Bone marrow (tissue), 2 donors: ENCODE results near the gene CBX5.
"Not testable (repeated sequence)": the region's sequence is repeated elsewhere in the genome, so short reads cannot be mapped to it uniquely, and the experiment has no call there.

Source experiments
- DNase-seq, 2 donors: peaks; one replicate each; lab custom pipeline; 2025; lab: John Stamatoyannopoulos, UW

Gene CBX5

DNA sequence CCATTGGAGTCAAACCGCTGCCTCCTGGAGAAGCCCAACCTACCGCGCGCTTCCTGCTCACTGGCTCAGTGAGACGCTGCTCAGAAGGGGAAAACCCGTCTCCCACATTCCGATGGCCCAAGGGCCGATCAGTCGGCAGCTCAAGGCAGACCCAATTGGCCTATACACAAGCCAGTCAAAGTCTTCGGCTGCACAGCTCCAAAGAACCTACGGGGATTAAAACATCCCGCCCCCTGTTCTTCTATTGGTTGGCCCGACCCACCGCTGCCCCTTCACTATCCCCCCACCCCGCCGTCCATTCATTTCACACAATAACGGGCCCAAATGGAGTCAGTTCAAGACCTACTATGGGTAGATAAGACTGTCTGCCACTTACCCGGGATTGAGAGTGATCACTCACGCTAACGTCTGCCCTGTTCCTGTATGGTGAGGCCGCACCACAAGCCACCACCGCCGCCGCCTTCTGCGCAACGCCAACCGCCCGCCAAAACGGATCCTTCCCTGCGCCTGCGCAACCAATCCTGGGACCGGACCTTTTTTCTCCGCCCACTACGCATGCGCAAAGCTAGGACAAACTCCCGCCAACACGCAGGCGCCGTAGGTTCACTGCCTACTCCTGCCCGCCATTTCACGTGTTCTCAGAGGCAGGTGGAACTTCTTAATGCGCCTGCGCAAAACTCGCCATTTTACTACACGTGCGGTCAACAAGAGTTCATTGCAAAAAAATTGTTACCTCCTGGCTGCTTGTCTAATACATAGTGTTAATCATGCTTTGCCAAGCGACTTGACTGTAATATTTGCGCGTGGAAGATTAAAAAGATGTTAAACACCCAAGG, at the start of gene CBX5:
TSS of gene CBX5 (minus strand) at position 491 of the 836 bp plus-strand sequence. CDS start 22,472 bp downstream, outside the sequence.
- peak; percentile 96 to 99 for DNase-seq

DNA sequence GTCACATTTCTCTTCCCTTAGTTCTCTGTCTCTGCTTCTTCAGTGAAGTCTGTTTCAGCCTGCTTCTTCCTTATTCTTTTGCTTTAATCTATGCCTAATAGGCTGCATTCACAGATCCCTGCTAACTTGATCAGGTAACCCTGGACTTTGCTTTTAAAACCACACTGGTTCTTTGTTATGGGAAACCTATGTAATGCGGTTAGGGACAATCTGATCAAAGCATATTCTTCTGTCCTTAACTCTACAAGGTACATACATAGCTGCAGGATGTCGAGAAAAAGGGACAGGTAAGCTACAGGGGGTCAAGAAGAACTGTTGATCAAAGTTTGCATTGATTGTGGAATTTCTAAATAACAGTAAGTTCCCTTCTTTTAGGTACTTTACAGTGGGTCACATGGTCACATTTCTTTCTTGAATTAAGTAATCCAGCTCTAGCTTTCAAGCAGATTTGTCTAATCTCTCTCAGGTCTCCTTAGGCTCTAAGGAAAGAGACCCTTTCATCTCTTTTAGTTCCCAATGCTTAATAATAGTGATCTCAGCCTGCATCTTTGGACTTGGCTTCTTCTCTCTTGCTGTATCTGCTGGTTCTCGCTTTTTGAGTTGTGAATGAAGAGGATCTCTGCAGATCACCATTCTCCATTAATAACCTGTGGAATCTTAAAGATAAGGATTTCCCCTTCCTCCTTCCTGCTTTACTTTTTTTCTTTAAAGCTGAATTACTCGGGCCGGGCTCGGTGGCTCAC, 48.8 kb upstream of the CBX5 start:
- no peak for DNase-seq

DNA sequence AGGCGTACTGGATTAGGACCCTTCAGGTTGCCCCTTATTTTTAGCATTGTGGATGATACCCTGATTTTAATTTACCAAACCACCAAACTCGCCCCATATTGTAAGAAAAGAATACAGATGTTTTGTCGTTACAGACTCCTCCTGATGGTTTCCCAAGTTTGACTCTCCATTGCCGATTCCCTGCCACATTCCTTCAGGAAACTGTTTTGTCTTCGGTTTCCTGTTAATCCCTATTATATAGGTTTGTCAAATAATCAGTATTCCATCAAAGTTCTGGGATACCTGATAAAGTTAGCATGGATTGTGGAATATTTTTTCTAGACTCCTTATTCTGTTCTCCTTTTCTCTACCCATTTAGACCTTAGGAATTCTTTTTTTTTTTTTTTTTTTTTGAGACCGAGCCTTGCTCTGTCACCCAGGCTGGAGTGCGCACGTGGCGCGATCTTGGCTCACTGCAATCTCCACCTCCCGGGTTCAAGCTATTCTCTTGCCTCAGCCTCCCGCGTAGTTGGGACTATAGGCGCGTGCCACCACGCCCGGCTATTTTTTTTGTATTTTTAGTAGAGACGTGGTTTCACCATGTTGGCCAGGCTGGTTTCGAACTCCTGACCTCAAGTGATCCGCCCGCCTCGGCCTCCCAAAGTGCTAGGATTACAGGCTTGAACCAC, 45.7 kb upstream of the CBX5 start:
- DNase-seq, result not testable (repeated sequence)

DNA sequence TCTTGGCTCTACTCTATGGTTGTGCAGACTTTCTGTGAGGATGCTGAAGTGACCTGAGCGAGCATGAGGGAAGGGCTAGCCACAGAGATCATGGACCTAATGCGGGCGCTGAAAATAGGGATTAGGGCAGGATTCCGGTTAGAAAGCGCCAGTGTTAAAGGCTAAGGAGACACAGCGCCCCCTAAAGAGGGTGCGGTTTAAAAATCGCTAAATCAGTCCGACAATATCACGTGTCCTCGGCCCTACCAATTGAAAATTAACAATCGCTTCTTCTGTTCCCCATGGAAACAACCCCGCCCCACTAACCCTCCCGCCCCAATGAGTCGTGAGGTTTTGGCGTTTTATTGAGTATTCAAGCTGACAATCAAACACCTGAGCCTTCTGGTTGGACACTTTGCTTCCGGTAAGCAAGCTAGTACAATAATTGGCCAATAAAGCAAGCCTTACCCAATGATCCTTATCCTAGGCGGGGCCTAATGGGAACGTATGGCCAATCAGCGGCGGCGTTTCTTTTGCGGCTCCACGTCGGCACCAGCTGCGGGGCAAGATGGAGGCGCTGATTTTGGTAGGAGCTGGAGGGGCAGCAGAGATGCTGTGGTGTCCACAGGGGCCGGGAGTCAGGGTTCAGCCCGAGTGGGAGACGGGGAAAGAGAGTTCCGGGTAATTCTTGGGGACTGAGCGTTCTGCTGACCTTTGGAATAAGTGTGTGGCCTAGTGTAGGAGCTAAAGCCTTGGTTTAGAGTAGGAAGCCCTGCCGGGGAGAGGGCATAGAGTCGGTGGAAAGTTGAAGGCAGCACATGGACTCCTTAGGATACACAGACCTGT, 44.9 kb upstream of the CBX5 start, which contains the start of gene COPZ1:
TSS of gene COPZ1 (plus strand) at position 515 of the 825 bp plus-strand sequence. CDS start at position 548, 33 bp downstream.
- DNase-seq, result peak; percentile 87 to 99

DNA sequence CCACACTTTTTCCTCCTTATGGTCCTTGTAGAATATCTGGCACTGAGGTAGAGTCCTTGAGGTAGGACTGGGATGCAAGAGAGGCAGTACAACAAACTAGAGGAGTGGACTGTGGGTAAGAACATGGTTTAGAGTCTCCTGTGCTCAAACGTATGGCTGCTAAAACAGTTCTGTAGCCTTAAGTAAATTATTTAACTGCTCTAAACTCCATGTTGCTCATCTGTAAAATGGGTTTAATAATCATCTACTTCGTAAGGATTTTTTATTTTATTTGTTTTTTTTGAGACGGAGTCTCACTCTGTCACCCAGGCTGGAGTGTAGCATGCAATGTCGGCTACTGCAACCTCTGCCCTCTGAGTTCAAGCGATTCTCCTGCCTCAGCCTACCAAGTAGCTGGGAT, 41.4 kb upstream of the CBX5 start:
- DNase-seq, result no peak

DNA sequence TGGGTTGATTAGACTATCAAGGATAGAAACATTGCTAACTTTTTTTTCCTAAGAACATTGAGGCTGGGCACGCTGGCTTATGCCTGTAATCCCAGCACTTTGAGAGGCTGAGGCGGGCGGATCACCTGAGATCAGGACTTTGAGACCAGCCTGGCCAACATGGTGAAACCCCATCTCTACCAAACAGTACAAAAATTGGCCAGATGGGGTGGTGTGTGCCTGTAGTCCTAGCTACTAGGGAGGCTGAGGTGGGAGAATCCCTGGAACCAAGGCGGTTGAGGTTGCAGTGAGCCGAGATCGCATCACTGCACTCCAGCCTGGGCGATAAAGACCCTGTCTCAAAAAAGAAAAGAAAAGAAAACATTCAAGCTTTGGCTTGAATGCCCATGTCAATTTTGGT, 32.4 kb upstream of the CBX5 start:
- DNase-seq, result not testable (repeated sequence)

DNA sequence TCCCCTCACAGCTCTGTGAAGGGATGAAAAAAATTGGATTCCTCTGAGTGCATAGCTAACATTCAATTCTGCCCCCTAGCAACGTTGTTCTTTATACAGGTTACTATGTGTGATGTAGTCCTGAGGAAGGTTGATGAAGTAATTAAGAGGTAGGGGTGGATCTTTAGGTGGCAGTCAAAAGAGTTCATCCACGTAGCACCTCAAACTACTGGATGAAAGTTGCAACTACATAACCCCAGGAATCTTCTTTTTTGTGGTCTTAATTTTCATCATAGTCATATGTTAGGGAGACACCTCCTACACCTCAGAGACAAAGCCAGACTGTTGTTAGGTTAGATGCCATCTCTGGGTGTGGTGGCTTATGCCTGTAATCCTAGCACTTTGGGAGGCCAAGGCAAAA, 31.1 kb upstream of the CBX5 start:
- no peak for DNase-seq

DNA sequence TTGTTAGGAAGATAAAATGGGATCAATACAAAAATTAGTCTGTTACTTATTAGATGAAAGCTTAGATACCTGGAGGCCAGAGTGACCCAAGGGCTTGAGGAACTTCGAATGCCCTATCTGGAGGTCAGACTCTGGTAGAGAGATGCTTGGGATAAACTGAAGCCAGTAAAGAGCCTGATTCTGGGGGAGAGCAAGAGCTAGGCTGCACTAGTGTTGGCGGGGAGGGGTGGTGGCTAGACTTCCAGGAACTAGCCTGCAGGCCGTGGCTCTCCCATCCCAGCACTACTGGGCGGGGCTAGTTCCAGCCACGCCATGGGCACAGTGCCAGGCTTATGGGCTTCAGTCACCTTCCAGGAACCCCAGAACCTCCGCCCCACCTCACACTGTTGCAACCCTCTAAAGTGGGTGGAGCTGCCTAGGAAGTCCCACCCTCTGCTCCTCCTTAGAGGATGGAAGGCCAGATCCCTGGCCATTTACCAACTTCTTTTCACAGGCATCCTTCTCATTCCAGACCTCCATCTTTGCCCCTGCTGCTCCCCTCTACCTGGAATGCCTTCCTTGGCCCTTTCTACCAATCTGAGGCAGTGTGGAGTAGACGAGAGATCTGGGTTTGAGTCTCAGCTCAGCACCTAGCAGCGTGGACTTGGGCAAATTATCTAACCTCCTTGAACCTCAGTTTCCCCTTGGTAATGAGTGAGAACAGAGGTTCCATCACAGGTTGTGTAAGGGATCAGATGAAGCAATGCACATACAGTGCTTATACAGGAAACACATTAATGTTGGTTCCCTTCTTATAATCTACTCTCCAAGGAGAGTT, 27.2 kb upstream of the CBX5 start:
- peak; percentile 50 to 88 for DNase-seq

DNA sequence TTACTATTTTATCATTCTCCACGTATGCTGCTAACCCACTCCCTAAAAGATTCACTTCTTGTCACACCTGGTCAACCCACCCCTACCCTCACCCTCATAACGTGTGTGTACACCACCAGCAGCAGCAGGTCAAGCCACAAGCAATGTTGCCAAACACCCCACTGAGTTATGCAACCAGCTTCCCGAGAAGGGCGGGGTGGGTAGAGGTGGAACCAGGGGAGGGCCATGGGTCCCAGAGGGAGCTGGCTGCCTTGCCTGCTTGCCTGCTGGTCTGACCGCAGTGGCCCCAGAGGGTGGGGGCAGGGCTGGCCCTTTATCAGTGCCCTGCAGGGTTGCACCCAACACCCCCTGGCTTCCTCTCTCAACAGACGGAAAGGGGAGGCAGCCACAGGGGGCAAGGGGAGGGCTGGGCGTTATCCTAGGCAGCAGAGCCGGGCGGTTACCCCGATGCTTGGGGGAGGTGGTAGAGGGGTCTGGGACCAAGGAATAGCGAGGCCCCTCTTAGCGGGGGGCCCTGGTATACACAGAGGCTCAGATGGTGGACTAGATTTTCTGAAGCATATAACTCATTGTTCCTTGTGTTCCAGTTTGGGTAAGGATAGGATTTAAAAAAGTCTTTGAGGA, 24.4 kb upstream of the CBX5 start:
- peak; percentile 39 to 88 for DNase-seq

DNA sequence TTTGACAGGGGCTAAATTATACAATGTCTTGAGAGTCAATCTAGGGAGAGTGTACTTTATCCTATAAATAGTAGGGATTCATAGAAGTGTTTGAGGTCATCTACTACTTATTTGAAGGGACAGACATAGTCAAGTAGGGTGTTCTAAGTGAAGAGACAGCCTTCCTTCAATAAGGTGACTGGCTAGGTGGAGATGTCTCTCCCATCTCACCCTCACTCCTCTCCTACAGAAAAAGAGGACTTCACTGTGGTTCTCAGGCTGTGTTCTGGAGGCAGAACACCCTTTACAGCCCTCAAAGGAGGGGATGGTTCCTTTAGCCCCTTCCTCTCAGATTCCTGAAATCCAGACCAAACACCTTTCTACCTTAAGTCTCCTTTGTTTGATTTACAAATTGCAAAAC, 23.7 kb upstream of the CBX5 start:
- no peak for DNase-seq

DNA sequence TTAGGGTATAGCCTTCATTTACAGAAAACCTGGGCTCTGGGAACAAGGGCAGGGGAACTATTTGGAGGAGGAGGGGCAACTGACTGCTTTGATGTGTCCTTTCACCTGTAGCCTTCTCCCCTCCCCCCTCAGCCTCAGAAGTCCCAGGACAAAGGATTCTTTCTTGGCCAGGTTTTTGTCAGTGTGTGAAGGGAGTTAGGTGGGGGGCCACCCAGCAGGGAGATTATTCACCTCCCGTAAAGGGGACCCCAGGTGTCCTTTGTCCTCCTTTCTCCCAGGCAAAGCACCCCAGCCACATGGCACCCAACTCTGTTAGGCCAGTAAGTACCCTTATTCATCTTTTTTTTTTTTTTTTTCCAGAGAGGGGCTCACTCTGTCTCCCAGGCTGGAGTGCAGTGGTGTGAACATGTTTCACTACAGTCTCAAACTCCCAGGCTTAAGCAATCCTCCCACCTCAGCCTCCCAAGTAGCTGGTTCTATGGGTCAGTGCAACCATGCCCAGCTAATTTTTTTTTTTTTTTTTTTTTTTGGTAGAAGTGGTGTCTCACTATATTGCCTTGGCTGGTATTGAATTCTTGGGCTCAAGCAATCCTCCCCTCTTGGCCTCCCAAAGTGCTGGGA, 21.6 kb upstream of the CBX5 start:
- DNase-seq, result no peak

DNA sequence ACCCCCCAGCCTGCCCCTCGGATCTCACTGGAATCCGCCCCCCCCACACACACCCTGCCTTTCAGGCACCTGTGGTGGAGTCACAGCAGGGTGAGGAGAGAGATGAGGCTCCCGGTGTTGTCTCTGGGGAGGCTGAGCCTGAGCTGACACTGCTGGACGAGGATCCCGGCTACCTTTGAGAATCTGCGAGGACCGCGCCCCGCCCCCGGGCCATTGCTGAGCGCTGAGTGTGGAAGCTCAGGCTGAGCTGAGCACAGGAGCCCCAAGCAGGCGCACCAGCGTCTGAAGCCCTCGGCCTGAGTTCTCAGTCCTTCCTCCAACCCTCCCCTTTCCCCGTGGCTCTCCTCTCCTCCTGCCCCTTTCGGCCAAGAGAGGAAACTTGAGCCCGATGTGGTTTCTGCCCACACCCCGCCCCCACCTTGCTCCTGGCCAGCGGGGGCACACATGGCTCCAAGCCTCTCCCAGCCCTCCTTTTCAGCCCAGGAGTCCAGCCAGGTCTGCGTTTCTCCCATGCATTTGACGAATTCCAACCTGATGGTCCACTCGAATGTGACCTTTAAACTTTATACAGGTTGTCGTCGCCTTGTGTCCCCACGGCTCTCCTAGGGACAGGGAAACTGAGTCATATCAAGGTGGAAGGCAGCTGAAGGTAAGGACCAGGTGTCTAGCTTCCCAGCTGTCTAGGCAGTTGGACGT, 21.0 kb upstream of the CBX5 start, which contains the start of gene NFE2:
TSS of gene NFE2 (minus strand) at position 284 of the 696 bp plus-strand sequence. CDS start 5,767 bp downstream, outside the sequence.
- peak in 1 of 2 donors; percentile 29 for DNase-seq

DNA sequence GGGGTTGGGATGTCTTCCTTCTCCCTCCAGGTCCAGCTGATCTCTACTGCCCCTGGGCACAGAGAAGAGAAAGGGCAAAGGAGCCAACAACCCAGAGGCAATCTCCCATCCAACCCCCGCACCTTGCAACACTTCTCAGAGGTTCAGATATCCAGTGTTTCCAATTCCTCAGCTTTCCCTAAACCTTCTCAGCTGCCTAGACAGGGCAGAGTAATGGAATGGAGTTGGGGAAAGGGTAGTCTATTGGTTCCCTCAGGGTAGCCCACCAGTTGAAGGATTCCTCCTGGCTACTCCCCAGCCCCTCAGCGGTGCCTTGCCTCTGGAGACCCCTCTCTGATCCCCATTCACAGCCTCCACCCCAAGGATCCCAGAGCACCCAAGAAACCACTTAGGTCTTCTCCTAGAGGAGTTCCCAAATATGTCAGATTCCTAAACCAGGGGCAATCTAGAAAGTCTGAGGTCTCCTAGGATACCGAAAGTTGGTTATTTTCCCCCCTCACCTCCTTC, 20.4 kb upstream of the CBX5 start:
- no peak for DNase-seq

DNA sequence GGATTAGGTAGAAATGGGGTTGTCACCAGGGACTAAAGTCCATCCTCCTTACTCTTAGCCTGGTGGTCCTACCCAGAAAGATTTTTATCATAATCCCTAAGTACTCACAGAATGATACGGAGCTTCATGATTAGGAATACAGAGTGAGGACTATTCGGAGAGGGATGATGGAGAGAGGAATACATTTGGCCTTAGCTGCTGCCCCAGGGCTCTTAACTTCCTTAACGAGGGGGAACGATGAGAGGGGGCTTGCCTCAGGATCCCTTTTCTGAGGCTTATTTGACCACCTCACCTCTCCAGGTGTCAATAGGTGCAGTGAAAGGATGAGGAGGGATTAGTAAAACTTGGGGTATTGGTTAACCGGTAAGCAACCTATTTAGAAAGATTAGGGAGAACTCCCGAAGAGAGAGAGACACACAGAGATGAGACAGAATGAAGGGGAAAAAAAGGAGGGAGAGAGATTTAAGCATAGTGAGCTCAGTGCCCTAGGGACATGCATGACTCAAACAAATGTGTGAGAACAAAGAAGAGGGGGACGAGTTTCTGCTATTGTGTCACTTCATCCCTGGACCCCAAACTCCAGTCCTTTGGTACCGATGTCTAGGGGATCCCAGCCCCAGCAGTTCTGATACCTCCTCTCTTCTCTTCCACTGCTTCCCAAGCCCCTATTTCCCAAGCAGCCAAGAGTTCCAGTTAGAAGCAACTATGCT, 19.7 kb upstream of the CBX5 start:
- DNase-seq, result peak in 1 of 2 donors; percentile 27

DNA sequence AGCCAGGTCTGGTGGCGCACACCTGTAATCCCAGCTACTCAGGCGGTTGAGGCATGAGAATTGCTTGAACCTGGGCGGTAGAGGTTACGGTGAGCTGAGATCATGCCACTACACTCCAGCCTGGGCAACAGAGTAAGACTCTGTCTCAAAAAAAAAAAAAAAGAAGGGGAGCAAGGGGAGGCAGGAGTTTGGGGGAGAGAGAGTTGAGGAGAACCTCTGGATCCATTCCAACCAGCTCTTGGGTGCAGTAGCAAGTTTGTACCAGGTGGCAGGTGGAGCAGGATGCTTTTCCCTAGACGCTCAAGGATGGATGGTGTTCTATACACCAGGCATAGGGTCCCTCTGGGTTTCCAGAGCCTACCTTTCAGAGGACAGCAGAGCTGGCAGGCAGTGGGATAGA, 19.0 kb upstream of the CBX5 start:
- DNase-seq, result no peak

DNA sequence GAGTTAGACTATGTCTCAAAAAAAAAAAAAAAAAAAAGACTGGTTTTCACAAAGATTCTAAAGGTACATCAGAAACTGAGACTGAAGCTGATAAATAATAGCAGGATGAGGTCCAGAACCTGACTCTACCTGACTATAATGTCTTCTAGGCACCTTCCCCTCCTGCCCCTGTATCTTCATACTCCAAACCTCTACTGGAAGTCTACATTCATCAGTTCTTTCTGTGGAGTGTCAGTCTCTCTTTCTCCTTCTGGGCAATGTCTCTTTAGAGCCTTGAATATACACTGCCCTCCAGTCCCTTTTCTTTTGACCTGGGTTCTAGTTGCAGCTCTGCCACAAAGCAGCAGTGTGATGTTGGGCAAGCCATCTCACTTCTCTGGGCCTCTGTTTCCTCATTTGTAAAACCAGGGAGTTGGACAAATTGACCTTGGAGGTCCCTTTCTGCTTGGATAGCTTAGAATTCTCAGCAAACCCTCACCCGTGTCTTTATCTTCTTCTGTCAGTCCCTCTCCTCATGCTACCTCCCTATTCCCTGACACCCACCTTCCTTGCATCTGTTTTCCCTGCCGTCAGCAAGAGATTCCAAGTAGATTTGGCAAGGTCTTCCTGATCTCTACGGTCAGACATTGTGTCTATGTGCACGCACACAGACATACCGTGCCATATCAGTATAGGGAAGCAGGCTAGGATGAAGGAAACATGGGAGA, 16.6 kb upstream of the CBX5 start:
- DNase-seq, result no peak

DNA sequence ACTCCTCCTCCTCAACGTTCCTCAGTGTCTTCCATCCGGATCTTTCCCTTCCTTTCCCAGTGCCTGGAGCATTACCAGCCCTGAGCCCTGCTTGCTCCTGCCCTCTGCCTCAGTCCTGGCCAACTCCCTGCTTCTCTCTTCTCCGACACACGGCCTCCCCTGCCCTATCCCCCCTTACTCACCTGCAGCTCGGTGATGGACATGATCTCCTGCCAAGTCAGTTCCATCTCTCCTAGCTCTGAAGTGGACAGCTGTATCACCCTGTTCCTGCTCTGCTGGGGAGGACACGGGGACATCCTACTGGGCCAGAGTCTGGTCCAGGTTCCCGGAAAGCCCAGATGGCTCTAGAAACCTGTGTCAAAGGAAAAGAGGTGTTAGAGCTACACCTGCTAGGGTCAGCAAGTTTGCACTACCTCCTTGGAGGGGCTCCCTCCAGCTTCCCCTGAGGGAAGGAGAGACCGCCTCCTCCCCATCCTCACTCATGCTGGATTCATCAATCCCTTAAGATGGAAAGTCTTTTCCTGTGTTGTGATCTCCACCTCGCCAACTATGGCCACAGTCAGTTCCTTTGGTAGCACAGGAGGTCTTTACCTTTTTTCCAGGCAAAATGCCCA, 15.1 kb upstream of the CBX5 start:
- DNase-seq, result no peak
